Mesenchymal stem cell (in vitro differentiated cells and primary cell): ENCODE data around the gene CDK6.

Experiments used
- DNase-seq: peaks from one replicate; pipeline ENCODE4 v3.0.0-alpha.2; 2013
- H2AFZ ChIP-seq: one replicate; pipeline ENCODE4 v1.6.1; 2013; ENCODE audit warnings: low read depth, mild to moderate bottlenecking, control low read depth, inconsistent platforms, low read length, moderate library complexity
- H2AK5ac ChIP-seq: 2 replicates; pipeline ENCODE4 v1.6.1; 2013; ENCODE audit warnings: low read length, moderate library complexity, mild to moderate bottlenecking, inconsistent platforms; ENCODE audit not compliant: severe bottlenecking
- H2BK120ac ChIP-seq: one replicate; pipeline ENCODE4 v1.6.1; 2013; ENCODE audit warnings: low read depth, mild to moderate bottlenecking, inconsistent platforms, low read length, moderate library complexity
- H2BK12ac ChIP-seq, 2 experiments: one replicate each; pipeline ENCODE4 v1.6.1; 2013; ENCODE audit warnings: inconsistent platforms in 2 of 2, low read length in 2 of 2, mild to moderate bottlenecking in 2 of 2, moderate library complexity in 2 of 2, control low read depth in 1 of 2
- H2BK15ac ChIP-seq: one replicate; pipeline ENCODE4 v1.6.1; 2013; ENCODE audit warnings: mild to moderate bottlenecking, low read depth, inconsistent platforms; ENCODE audit not compliant: poor library complexity, severe bottlenecking
- H2BK5ac ChIP-seq: 2 replicates; pipeline ENCODE4 v1.6.1; 2013; ENCODE audit warnings: low read depth, mild to moderate bottlenecking, low read length, control low read depth, inconsistent platforms; ENCODE audit not compliant: poor library complexity, severe bottlenecking
- H3K14ac ChIP-seq, 2 experiments: one replicate each; pipeline ENCODE4 v1.6.1; 2013; ENCODE audit warnings: inconsistent platforms in 2 of 2, low read length in 2 of 2, control low read depth in 1 of 2, mild to moderate bottlenecking in 1 of 2, moderate library complexity in 1 of 2
- H3K18ac ChIP-seq, 2 experiments: one replicate each; pipeline ENCODE4 v1.6.1; 2013; ENCODE audit warnings: inconsistent platforms in 2 of 2, low read length in 2 of 2, control low read depth in 1 of 2, low read depth in 1 of 2, mild to moderate bottlenecking in 1 of 2
- H3K23ac ChIP-seq, 2 experiments: one replicate each; pipeline ENCODE4 v1.6.1; 2013; ENCODE audit warnings: inconsistent platforms in 2 of 2, low read length in 2 of 2, mild to moderate bottlenecking in 2 of 2, moderate library complexity in 2 of 2, control low read depth in 1 of 2
- H3K27ac ChIP-seq: 2 replicates; pipeline ENCODE4 v1.5.1; 2013; ENCODE audit warnings: mild to moderate bottlenecking, moderate library complexity, low read length, control low read depth, inconsistent platforms; ENCODE audit not compliant: poor library complexity, severe bottlenecking
- H3K27me3 ChIP-seq, 2 experiments: 2 replicates each; pipeline versions ENCODE4 v1.6.1 to v1.7.0; 2013; ENCODE audit warnings: low read length in 2 of 2, mild to moderate bottlenecking in 2 of 2, moderate library complexity in 2 of 2, control low read depth in 1 of 2, inconsistent platforms in 1 of 2; ENCODE audit not compliant: control insufficient read depth in 1 of 2, insufficient read depth in 1 of 2
- H3K36me3 ChIP-seq, 2 experiments: 2 replicates each; pipeline versions ENCODE4 v1.6.1 to v1.7.0; 2013; ENCODE audit warnings: low read length in 2 of 2, control low read depth in 1 of 2, inconsistent platforms in 1 of 2, low read depth in 1 of 2, mild to moderate bottlenecking in 1 of 2; ENCODE audit not compliant: insufficient read depth in 2 of 2, control insufficient read depth in 1 of 2
- H3K4ac ChIP-seq, 2 experiments: one replicate each; pipeline ENCODE4 v1.6.1; 2013; ENCODE audit warnings: inconsistent platforms in 2 of 2, low read length in 2 of 2, mild to moderate bottlenecking in 2 of 2, moderate library complexity in 2 of 2, control low read depth in 1 of 2, low read depth in 1 of 2
- H3K4me1 ChIP-seq: 2 replicates; pipeline ENCODE4 v1.6.1; 2013; ENCODE audit warnings: low read depth, low read length, control low read depth; ENCODE audit not compliant: control insufficient read depth, insufficient read depth
- H3K4me2 ChIP-seq: 2 replicates; pipeline ENCODE4 v1.6.1; 2013; ENCODE audit warnings: low read length, mild to moderate bottlenecking, inconsistent platforms; ENCODE audit not compliant: poor library complexity, severe bottlenecking
- H3K4me3 ChIP-seq, 2 experiments: 2 replicates each; pipeline versions ENCODE4 v1.5.1 to v1.7.0; 2013; ENCODE audit warnings: low read length in 2 of 2, mild to moderate bottlenecking in 2 of 2, control low read depth in 1 of 2, low read depth in 1 of 2; ENCODE audit not compliant: insufficient read depth in 1 of 2
- H3K79me1 ChIP-seq: replicated peaks from 2 replicates; pipeline ENCODE4 v1.6.1; 2013; ENCODE audit warnings: mild to moderate bottlenecking, control low read depth, low read length, inconsistent platforms; ENCODE audit not compliant: poor library complexity, severe bottlenecking
- H3K9ac ChIP-seq: 2 replicates; pipeline ENCODE4 v1.7.0; 2013; ENCODE audit warnings: mild to moderate bottlenecking, low read length, moderate library complexity
- H3K9me3 ChIP-seq: 2 replicates; pipeline ENCODE4 v1.7.0; 2013; ENCODE audit warnings: mild to moderate bottlenecking, low read length; ENCODE audit not compliant: control insufficient read depth
- H4K8ac ChIP-seq: one replicate; pipeline ENCODE4 v1.6.1; 2013; ENCODE audit warnings: inconsistent platforms, mild to moderate bottlenecking, low read length, moderate library complexity
- H4K91ac ChIP-seq: one replicate; pipeline ENCODE4 v1.6.1; 2013; ENCODE audit warnings: mild to moderate bottlenecking, low read length, inconsistent platforms
- WGBS: methylation state at CpG from one replicate; pipeline ENCODE4 v1.1.7; 2013; ENCODE audit warnings: mixed read lengths; 5-methylcytosine and 5-hydroxymethylcytosine counted together

Gene CDK6

DNA sequence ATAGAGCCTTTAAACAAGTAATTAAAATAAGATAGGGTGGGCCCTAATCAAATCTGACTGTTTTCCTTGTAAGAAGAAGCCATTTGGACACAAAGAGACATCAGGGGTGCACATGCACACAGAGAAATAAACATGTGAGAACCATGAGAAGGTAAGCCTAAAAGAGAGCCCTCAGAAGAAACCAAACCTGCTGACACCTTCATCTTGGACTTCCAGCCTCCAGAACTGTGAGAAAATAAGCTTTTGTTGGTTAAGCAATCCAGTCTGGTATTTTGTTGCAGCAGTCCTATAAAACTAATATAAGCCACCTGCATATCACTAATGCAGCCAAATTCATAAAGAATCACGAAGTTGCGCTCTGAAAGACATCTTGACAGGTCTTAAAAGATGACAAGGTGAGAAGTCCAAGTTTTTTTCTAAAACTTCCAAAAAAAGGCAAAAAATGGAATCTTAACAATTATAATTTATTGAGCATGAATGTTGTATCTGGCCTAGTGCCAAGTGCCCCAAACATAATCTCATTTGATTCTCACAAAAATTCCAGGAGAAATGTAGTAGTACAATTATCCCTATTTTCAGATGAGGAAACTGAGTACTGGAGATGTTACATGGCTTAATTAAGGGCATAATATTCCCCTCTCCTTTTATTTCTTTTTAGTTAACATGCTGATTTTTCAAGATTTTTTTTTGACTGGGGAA lies 211.9 kb downstream of the CDK6 start:
- H4K91ac ChIP-seq = no peak overlapping the region
- no CpG with 5 or more reads among the region's 2 CpGs for WGBS
- no peak overlapping the region for H4K8ac ChIP-seq
- no peak overlapping the region for H2BK15ac ChIP-seq
- no peak overlapping the region for H2AK5ac ChIP-seq
- no peak overlapping the region for H3K4ac ChIP-seq
- no peak overlapping the region for H3K4me2 ChIP-seq
- H3K79me1 ChIP-seq = peaks cover 16% of the 10 kb centered on the region
- H2BK12ac ChIP-seq = no peak overlapping the region
- no peak overlapping the region for H3K18ac ChIP-seq
- H3K27me3 ChIP-seq = no peaks in the 10 kb centered on the region
- no peak overlapping the region for H2AFZ ChIP-seq
- peaks cover 3% of the 10 kb centered on the region for H3K9me3 ChIP-seq
- no peak overlapping the region for H3K27ac ChIP-seq
- peaks cover 6 to 8% of the 10 kb centered on the region in 2 experiments for H3K36me3 ChIP-seq
- no peak overlapping the region for H3K9ac ChIP-seq
- no peak overlapping the region for H3K14ac ChIP-seq
- no peak overlapping the region for H3K4me3 ChIP-seq
- no peak overlapping the region for H2BK120ac ChIP-seq
- DNase-seq = no peak
- no peak overlapping the region for H3K23ac ChIP-seq
- H2BK5ac ChIP-seq = no peak overlapping the region
- no peaks in the 10 kb centered on the region for H3K4me1 ChIP-seq

GRCh38 chr7:92623544-92623943 lies 212.8 kb downstream of the CDK6 start:
- H3K27ac ChIP-seq = no peak overlapping the region
- H3K18ac ChIP-seq = no peak overlapping the region
- no peak overlapping the region for H2BK12ac ChIP-seq
- DNase-seq = no peak
- H2BK5ac ChIP-seq = no peak overlapping the region
- H4K91ac ChIP-seq = no peak overlapping the region
- no peak overlapping the region for H2BK15ac ChIP-seq
- H3K79me1 ChIP-seq = peaks cover 13% of the 10 kb centered on the region
- H3K9me3 ChIP-seq = peaks cover 3% of the 10 kb centered on the region
- no CpG with 5 or more reads among the region's 1 CpG for WGBS
- H3K4ac ChIP-seq = no peak overlapping the region
- H3K27me3 ChIP-seq = no peaks in the 10 kb centered on the region
- peaks cover 6 to 8% of the 10 kb centered on the region in 2 experiments for H3K36me3 ChIP-seq
- H2AK5ac ChIP-seq = no peak overlapping the region
- H2AFZ ChIP-seq = no peak overlapping the region
- no peak overlapping the region for H3K14ac ChIP-seq
- no peak overlapping the region for H3K23ac ChIP-seq
- no peaks in the 10 kb centered on the region for H3K4me1 ChIP-seq
- no peak overlapping the region for H4K8ac ChIP-seq
- H3K4me3 ChIP-seq = no peak overlapping the region
- H2BK120ac ChIP-seq = no peak overlapping the region
- no peak overlapping the region for H3K4me2 ChIP-seq
- no peak overlapping the region for H3K9ac ChIP-seq

DNA sequence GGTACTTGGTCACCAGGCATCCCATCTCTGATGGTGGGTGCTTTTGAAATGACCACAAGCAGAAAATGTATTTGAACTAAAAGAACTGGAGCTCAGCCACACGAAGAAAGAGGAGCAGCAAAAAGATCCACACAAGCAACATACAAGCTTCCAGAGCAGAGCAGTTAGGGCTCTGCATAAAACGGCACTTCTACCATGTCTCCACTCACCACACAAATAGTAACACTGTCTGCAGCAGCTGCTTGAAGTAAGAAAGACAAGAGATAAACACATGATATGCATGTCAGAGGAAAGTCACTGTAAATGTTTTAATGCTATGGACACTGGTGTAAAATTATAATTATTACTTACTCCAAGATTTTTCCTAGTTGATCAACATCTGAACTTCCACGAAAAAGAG lies 213.7 kb downstream of the CDK6 start:
- DNase-seq = no peak
- peaks cover 10 to 11% of the 10 kb centered on the region in 2 experiments for H3K36me3 ChIP-seq
- WGBS = 71% methylated on average over 2 of the region's 3 CpGs
- no peak overlapping the region for H2BK15ac ChIP-seq
- no peak overlapping the region for H3K9ac ChIP-seq
- H3K18ac ChIP-seq = no peak overlapping the region
- peaks cover 19% of the 10 kb centered on the region for H3K79me1 ChIP-seq
- H3K4me1 ChIP-seq = no peaks in the 10 kb centered on the region
- H3K27me3 ChIP-seq = no peaks in the 10 kb centered on the region
- H3K14ac ChIP-seq = no peak overlapping the region
- no peak overlapping the region for H2AFZ ChIP-seq
- H2BK12ac ChIP-seq = no peak overlapping the region
- H3K4ac ChIP-seq = no peak overlapping the region
- H3K9me3 ChIP-seq = peaks cover 3% of the 10 kb centered on the region
- H2BK120ac ChIP-seq = no peak overlapping the region
- H2BK5ac ChIP-seq = no peak overlapping the region
- H3K23ac ChIP-seq = no peak overlapping the region
- no peak overlapping the region for H3K4me2 ChIP-seq
- no peak overlapping the region for H4K91ac ChIP-seq
- no peak overlapping the region for H4K8ac ChIP-seq
- peak overlapping the region; percentile 39 for H2AK5ac ChIP-seq
- H3K27ac ChIP-seq = no peak overlapping the region
- no peak overlapping the region for H3K4me3 ChIP-seq

DNA sequence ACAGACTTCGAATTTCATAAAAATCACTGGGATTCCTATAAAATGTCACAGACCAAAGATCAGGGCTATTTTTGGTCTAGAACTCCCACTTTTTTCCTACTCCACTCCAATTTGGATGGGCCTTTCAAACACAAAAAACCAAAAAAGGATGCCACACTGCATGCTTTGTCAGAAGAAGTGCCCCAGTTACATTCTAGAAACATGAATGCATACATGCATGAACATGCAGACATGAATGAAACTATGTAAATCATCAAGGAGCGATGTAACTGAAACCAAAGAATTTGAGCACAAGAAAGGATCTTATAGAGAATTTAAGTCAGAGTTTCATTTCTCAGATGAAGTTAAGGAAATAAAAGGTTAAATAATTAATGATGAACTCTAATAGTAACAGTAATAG lies 214.3 kb downstream of the CDK6 start:
- Histone ChIP-seq H3K23ac (no peak overlapping the region), H3K27me3 (no peaks in the 10 kb centered on the region), H3K9ac (peak overlapping the region; percentile 66), H2AFZ (no peak overlapping the region), H2BK120ac (no peak overlapping the region), H3K4ac (no peak overlapping the region), H3K18ac (no peak overlapping the region), H2BK15ac (no peak overlapping the region), H3K14ac (no peak overlapping the region), H2BK5ac (no peak overlapping the region), H3K4me2 (no peak overlapping the region), H3K4me1 (no peaks in the 10 kb centered on the region), H3K4me3 (no peak overlapping the region), H3K36me3 (peaks cover 14 to 18% of the 10 kb centered on the region in 2 experiments), H2AK5ac (no peak overlapping the region), H3K27ac (peak overlapping the region; percentile 15), H4K8ac (no peak overlapping the region), H4K91ac (no peak overlapping the region), H3K9me3 (no peaks in the 10 kb centered on the region), H2BK12ac (no peak overlapping the region), H3K79me1 (peaks cover 17% of the 10 kb centered on the region)
- DNase-seq = no peak
- 87% methylated on average over 2 of the region's 2 CpGs for WGBS
